IPS DF 6.9 (cell line): ENCODE measurements around the gene HDGFL2.

Experiments used
- DNase-seq: peaks from one replicate; pipeline ENCODE4 v3.0.0-alpha.2; 2013; ENCODE audit warnings: low read depth, low spot score
- H3K27ac ChIP-seq: one replicate; pipeline ENCODE4 v1.5.1; 2013; ENCODE audit warnings: low read length, control low read depth
- H3K27me3 ChIP-seq: 2 replicates; pipeline ENCODE4 v1.6.1; 2013; ENCODE audit warnings: mild to moderate bottlenecking, low read length; ENCODE audit not compliant: control insufficient read depth, insufficient read depth
- H3K36me3 ChIP-seq: 2 replicates; pipeline ENCODE4 v1.6.1; 2013; ENCODE audit warnings: low read length; ENCODE audit not compliant: control insufficient read depth, insufficient read depth
- H3K4me1 ChIP-seq: 2 replicates; pipeline ENCODE4 v1.6.1; 2013; ENCODE audit warnings: low read length; ENCODE audit not compliant: control insufficient read depth, insufficient read depth
- H3K4me3 ChIP-seq: 2 replicates; pipeline ENCODE4 v1.5.1; 2013; ENCODE audit warnings: mild to moderate bottlenecking, low read length
- H3K9me3 ChIP-seq: 2 replicates; pipeline ENCODE4 v1.6.1; 2013; ENCODE audit warnings: low read length, inconsistent platforms; ENCODE audit not compliant: control insufficient read depth, insufficient read depth
- WGBS: extraction: QIAGEN DNeasy Blood & Tissue Kit; methylation state at CpG from one replicate; pipeline ENCODE4 v1.1.7; 2013; ENCODE audit warnings: mixed read lengths, missing lambda C conversion rate; ENCODE audit not compliant: insufficient read length, insufficient coverage; 5-methylcytosine and 5-hydroxymethylcytosine counted together

Gene HDGFL2

GRCh38 chr19:4444765-4445741 is 27.0 kb upstream of the HDGFL2 start:
- H3K27me3 ChIP-seq: no peaks in the 10 kb centered on the region
- no peak overlapping the region for H3K27ac ChIP-seq
- peaks cover 35% of the 10 kb centered on the region for H3K36me3 ChIP-seq
- no CpG with 5 or more reads among the region's 36 CpGs for WGBS
- DNase-seq: no peak
- H3K4me3 ChIP-seq: no peak overlapping the region
- peaks cover 2% of the 10 kb centered on the region; the same call in 1 of the 2 replicates for H3K4me1 ChIP-seq
- H3K9me3 ChIP-seq: no peaks in the 10 kb centered on the region

DNA sequence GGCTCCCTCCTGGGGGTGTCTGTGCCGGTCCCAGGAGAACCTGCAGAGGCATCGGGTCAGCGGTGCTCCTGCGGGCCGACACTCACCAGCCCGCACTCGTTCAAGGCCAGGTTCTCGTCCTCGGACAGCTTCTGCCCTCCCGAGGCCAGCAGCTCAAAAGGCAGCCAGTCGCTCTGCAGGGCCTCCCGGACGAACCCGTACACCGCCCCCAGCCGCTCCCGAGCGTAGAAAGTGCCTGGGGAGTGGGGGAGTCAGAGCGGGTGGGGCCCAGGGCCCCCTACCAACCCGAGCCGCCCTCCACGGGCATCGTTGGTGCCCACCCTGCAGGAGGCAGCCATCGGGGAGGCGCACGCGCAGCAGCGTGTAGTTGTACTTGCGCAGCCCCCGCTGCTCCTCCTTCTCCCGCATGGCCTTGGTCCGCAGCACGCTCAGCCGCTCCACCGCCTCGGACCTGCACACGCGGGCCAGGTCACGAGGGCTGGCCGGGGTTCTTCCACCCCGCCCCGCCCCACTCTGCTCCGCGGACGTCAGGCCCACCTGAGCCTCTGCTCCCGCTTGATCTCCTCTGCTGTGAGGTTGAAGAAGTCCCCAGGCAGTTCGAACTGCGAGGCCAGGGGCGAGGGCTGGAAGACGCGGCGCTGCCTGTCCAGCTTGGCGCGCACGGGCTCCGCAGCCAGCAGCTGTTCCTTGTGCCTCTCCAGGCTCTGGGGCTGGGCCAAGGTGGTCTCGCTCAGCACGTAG is 26.0 kb upstream of the HDGFL2 start:
- H3K36me3 ChIP-seq: peaks cover 34% of the 10 kb centered on the region
- H3K4me3 ChIP-seq: no peak overlapping the region
- no peaks in the 10 kb centered on the region for H3K27me3 ChIP-seq
- H3K4me1 ChIP-seq: peaks cover 2% of the 10 kb centered on the region; the same call in 1 of the 2 replicates
- no peak for DNase-seq
- no peaks in the 10 kb centered on the region for H3K9me3 ChIP-seq
- no CpG with 5 or more reads among the region's 58 CpGs for WGBS
- H3K27ac ChIP-seq: no peak overlapping the region

DNA sequence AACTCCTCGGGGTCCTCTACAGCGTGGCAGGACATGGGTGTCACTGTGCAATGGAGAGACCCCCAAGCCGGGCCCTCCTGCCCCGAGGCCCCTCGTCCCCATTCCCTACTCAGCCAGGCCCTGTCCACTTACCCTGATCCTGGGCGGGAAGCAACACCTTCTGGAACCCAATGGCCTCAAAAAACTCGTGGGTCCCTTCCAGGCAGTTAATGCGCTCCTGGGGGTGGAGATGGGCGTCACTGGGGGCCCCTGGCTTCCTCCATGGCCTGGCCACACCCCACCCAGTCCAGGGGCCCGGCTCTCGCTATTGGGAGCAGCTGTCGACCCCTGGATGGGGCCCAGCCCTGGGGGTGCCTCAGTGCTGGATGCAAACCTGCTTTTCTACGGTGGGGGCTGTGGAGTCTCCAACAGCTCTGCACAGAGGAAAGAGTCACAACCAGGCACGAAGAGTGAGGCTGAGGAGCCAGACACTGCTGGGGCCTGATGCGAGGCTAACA is 25.3 kb upstream of the HDGFL2 start:
- Histone ChIP-seq H3K36me3 (peaks cover 34% of the 10 kb centered on the region), H3K27me3 (no peaks in the 10 kb centered on the region), H3K9me3 (no peaks in the 10 kb centered on the region), H3K27ac (no peak overlapping the region), H3K4me1 (peaks cover 2% of the 10 kb centered on the region; the same call in 1 of the 2 replicates), H3K4me3 (no peak overlapping the region)
- no peak for DNase-seq
- no CpG with 5 or more reads among the region's 15 CpGs for WGBS

- no peaks in the 10 kb centered on the region for H3K9me3 ChIP-seq
- no peaks in the 10 kb centered on the region for H3K27me3 ChIP-seq
- no CpG with 5 or more reads among the region's 28 CpGs for WGBS
- peaks cover 33% of the 10 kb centered on the region for H3K36me3 ChIP-seq
- no peak for DNase-seq
- H3K4me1 ChIP-seq: peaks cover 2% of the 10 kb centered on the region; the same call in 1 of the 2 replicates
- no peak overlapping the region for H3K27ac ChIP-seq
- H3K4me3 ChIP-seq: no peak overlapping the region
Measured at GRCh38 chr19:4447327-4448146, 24.6 kb upstream of the HDGFL2 start.

DNA sequence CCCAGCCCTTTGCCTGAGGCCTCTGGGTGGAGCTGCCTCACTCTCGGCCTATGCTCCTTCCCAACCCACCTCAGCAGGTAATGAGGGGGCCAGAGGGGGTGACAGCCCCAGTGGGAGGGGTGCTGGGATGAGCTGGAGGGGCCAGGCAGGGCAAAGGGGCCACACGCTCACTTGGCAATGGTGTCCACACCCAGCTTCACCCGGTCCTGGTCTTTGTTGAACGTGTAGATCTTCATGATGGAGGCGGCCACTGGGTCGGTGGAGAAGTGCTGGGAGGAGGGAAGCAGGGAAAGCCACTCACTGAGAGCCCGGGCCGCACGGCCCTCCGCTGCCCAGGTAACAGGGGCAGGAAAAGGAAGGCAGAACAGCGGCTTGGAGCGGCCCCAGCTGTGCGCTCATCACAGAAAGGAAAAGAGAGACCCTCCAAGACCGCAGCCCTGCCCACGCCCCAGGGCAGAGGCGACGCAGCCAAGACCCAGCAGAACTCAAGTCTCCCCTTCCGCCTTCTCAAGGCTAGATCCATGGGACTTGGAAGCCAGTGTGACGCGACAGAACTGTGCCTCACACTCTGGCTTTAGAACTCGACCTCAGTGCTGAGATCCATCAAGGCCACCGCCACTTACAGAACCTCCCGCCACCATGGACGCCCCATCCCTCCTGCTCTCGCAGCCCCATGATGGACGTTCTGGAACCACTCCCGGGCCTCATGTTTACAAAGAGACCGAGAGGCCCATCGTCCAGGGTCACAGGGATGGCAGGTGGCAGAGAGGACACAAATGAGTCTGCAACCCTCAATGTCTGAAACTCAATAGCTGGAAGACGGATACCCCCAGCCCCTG is 23.7 kb upstream of the HDGFL2 start:
- Histone ChIP-seq H3K9me3 (no peaks in the 10 kb centered on the region), H3K4me1 (peaks cover 2% of the 10 kb centered on the region; the same call in 1 of the 2 replicates), H3K4me3 (no peak overlapping the region), H3K27ac (no peak overlapping the region), H3K36me3 (peaks cover 31% of the 10 kb centered on the region), H3K27me3 (no peaks in the 10 kb centered on the region)
- DNase-seq: no peak
- no CpG with 5 or more reads among the region's 30 CpGs for WGBS

GRCh38 chr19:4449022-4449638 is 23.0 kb upstream of the HDGFL2 start:
- no peaks in the 10 kb centered on the region for H3K9me3 ChIP-seq
- DNase-seq: no peak
- no CpG with 5 or more reads among the region's 24 CpGs for WGBS
- H3K27ac ChIP-seq: no peak overlapping the region
- H3K36me3 ChIP-seq: peaks cover 28% of the 10 kb centered on the region
- peaks cover 2% of the 10 kb centered on the region; the same call in 1 of the 2 replicates for H3K4me1 ChIP-seq
- H3K4me3 ChIP-seq: no peak overlapping the region
- no peaks in the 10 kb centered on the region for H3K27me3 ChIP-seq

- H3K27ac ChIP-seq: no peak overlapping the region
- WGBS: no CpG with 5 or more reads among the region's 9 CpGs
- peaks cover 24% of the 10 kb centered on the region for H3K36me3 ChIP-seq
- peaks cover 2% of the 10 kb centered on the region; the same call in 1 of the 2 replicates for H3K4me1 ChIP-seq
- no peak for DNase-seq
- H3K27me3 ChIP-seq: no peaks in the 10 kb centered on the region
- no peaks in the 10 kb centered on the region for H3K9me3 ChIP-seq
- H3K4me3 ChIP-seq: no peak overlapping the region
Measured at GRCh38 chr19:4449639-4450028, 22.5 kb upstream of the HDGFL2 start.

- DNase-seq: no peak
- H3K27ac ChIP-seq: no peak overlapping the region
- peaks cover 5% of the 10 kb centered on the region for H3K36me3 ChIP-seq
- no peaks in the 10 kb centered on the region for H3K27me3 ChIP-seq
- no CpG with 5 or more reads among the region's 24 CpGs for WGBS
- H3K9me3 ChIP-seq: no peaks in the 10 kb centered on the region
- H3K4me1 ChIP-seq: no peaks in the 10 kb centered on the region; the same call in 1 of the 2 replicates
- no peak overlapping the region for H3K4me3 ChIP-seq
Measured at GRCh38 chr19:4452230-4452990, 19.7 kb upstream of the HDGFL2 start.
